ENCODE results near the gene PRKCB.

DNA sequence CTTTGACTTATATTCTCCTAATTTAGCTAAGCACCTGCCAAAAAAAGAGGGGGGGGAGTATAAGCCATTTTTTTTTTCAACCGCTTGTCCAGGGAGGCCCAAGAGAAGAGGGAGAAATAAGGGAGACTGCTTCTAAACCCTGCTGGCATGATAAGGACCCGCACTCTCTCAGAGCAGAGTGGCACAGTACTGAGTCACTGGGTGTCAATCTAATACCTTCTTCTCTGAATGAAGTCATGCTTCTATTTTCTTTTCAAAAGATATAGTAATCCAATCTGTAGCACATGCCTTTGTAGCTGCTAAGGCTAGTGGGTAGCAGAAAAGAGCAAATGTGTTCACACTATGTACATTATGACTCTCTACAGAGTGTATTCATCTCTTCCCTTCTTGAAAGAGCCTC lies 385.4 kb downstream of the PRKCB start:
- no peak for TF ChIP-seq POLR2AphosphoS5 (IDR thresholded peaks at IDR 0.05; ENCODE audit: low read depth, low read length)
- no peak for TF ChIP-seq TAF1 (IDR thresholded peaks at IDR 0.05; ENCODE audit: borderline replicate concordance, insufficient read depth, low read length)
- TF ChIP-seq, protein P1, sequence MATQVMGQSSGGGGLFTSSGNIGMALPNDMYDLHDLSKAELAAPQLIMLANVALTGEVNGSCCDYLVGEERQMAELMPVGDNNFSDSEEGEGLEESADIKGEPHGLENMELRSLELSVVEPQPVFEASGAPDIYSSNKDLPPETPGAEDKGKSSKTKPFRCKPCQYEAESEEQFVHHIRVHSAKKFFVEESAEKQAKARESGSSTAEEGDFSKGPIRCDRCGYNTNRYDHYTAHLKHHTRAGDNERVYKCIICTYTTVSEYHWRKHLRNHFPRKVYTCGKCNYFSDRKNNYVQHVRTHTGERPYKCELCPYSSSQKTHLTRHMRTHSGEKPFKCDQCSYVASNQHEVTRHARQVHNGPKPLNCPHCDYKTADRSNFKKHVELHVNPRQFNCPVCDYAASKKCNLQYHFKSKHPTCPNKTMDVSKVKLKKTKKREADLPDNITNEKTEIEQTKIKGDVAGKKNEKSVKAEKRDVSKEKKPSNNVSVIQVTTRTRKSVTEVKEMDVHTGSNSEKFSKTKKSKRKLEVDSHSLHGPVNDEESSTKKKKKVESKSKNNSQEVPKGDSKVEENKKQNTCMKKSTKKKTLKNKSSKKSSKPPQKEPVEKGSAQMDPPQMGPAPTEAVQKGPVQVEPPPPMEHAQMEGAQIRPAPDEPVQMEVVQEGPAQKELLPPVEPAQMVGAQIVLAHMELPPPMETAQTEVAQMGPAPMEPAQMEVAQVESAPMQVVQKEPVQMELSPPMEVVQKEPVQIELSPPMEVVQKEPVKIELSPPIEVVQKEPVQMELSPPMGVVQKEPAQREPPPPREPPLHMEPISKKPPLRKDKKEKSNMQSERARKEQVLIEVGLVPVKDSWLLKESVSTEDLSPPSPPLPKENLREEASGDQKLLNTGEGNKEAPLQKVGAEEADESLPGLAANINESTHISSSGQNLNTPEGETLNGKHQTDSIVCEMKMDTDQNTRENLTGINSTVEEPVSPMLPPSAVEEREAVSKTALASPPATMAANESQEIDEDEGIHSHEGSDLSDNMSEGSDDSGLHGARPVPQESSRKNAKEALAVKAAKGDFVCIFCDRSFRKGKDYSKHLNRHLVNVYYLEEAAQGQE (IDR thresholded peaks at IDR 0.05; ENCODE audit: insufficient read depth in 1 of 2, low read depth in 2 of 2, low read length in 2 of 2): no peak

Data from PFSK-1 (cell line).